KOPT-K1 (cell line): ENCODE results near the gene SFI1.
"Not testable (repeated sequence)": the region's sequence is repeated elsewhere in the genome, so short reads cannot be mapped to it uniquely, and the experiment has no call there.

Source experiments
- H3K27ac ChIP-seq: fragments of 200-600 bp; sonication (generic); 2 replicates; pipeline ENCODE4 v1.5.1; 2016; ENCODE audit warnings: antibody characterized with exemption, mild to moderate bottlenecking, low read depth, low read length; ENCODE audit not compliant: poor library complexity, severe bottlenecking
- H3K36me3 ChIP-seq: fragments of 200-600 bp; sonication (generic); 2 replicates; pipeline ENCODE4 v1.5.1; 2017; ENCODE audit warnings: antibody characterized with exemption, mild to moderate bottlenecking, low read length, moderate library complexity; ENCODE audit not compliant: insufficient read depth
- H3K9me3 ChIP-seq: fragments of 200-600 bp; sonication (generic); 2 replicates; pipeline ENCODE4 v1.5.1; 2017; ENCODE audit warnings: antibody characterized with exemption, low read length, mild to moderate bottlenecking; ENCODE audit not compliant: insufficient read depth, poor library complexity, severe bottlenecking

SFI1 gene

GRCh38 chr22:31504282-31504681, 7.9 kb downstream of the SFI1 start:
- H3K27ac ChIP-seq, result no peak overlapping the region

DNA sequence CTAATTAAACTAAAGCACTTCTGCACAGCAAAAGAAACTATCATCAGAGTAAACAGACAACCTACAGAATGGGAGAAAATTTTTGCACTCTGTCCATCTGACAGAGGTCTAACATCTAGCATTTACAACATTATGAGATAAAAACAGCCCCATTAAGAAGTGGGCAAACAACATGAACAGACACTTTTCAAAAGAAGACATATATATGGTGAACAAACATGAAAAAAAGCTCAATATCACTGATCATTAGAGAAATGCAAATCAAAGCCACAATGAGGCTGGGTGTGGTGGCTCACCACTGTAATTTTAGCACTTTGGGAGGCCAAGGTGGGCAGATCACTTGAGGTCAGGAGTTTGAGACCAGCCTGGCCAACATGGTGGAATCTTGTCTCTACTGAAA, 11.2 kb downstream of the SFI1 start:
- H3K27ac ChIP-seq, result not testable (repeated sequence)
- H3K9me3 ChIP-seq, result peaks cover 20% of the 10 kb centered on the region
- H3K36me3 ChIP-seq, result peaks cover 84% of the 10 kb centered on the region

More at GRCh38 chr22:31504282-31504681, 7.9 kb downstream of the SFI1 start:
- H3K9me3 ChIP-seq, result peaks cover 20% of the 10 kb centered on the region
- H3K36me3 ChIP-seq, result peaks cover 87% of the 10 kb centered on the region

GRCh38 chr22:31508536-31508935, 12.2 kb downstream of the SFI1 start:
- Histone ChIP-seq H3K36me3 (peaks cover 88% of the 10 kb centered on the region), H3K9me3 (peaks cover 20% of the 10 kb centered on the region), H3K27ac (no peak overlapping the region)

GRCh38 chr22:31509061-31509762, 12.9 kb downstream of the SFI1 start:
- Histone ChIP-seq H3K36me3 (peaks cover 92% of the 10 kb centered on the region), H3K27ac (no peak overlapping the region), H3K9me3 (peaks cover 20% of the 10 kb centered on the region)

DNA sequence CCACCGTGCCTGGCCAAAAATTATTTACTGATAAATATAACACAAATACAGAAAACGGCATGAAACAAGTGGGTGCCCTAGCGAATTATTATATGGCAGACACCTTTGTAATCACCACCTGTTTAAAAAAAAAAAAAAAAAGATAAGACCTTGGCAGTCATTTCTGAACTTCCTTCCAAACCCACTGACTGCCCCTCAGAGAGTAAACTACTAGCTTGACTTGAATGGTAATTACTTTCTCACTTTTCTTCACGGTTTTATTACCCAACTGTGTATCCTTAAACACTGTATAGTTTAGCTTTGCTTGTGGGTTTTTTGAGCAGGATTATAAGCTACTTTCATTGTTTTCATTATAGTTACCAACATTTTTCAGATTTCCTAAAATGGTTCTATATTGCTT, 23.7 kb downstream of the SFI1 start:
- H3K9me3 ChIP-seq, result no peaks in the 10 kb centered on the region
- no peak overlapping the region for H3K27ac ChIP-seq
- H3K36me3 ChIP-seq, result peaks cover 72% of the 10 kb centered on the region

DNA sequence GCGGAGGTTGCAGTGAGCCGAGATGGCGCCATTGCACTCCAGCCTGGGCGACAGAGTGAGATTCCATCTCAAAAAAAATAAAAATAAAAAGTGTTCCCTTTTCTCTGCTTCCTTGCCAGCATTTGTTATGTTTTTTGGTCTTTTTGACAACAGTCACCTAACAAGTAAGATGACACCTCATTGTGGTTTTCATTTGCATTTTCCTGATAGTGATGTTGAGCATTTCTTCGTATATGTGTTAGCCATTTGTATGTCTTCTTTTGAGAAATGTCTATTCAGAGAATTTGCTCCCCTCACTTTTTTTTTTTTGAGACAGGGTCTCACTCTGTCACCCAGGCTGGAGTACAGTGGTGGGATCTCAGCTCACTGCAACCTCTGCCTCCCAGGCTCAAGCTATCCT, 27.8 kb downstream of the SFI1 start:
- H3K27ac ChIP-seq, H3K9me3 ChIP-seq: not testable (repeated sequence)
- peaks cover 68% of the 10 kb centered on the region for H3K36me3 ChIP-seq

- Histone ChIP-seq H3K27ac (no peak overlapping the region), H3K36me3 (peaks cover 80% of the 10 kb centered on the region), H3K9me3 (no peaks in the 10 kb centered on the region)
Measured at GRCh38 chr22:31526270-31526669, 29.9 kb downstream of the SFI1 start.

GRCh38 chr22:31530823-31531195, 34.5 kb downstream of the SFI1 start:
- Histone ChIP-seq H3K9me3 (no peaks in the 10 kb centered on the region), H3K36me3 (peaks cover 78% of the 10 kb centered on the region), H3K27ac (no peak overlapping the region)

DNA sequence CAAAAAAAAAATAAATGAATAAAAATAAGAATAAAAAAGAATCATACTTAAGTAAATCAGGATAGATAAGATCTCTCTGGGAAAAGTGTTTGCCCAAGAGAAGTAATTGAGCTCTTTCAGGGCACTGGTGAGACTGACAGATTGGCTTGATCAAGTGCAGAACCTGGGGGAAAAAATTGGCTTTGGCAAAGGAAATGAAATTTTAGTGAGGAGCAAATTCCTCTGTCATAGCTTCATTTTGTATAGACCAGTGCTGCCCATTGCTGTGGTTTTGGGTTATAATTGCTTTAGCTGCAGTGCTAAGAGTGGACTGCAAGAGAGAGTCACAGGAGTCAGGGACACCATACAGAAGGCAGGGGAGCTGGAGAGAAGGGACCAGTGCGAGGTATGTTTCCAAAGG, 35.7 kb downstream of the SFI1 start:
- H3K36me3 ChIP-seq, result peaks cover 80% of the 10 kb centered on the region
- no peaks in the 10 kb centered on the region for H3K9me3 ChIP-seq
- no peak overlapping the region for H3K27ac ChIP-seq

- H3K9me3 ChIP-seq, result no peaks in the 10 kb centered on the region
- peaks cover 84% of the 10 kb centered on the region for H3K36me3 ChIP-seq
- H3K27ac ChIP-seq, result no peak overlapping the region
Measured at GRCh38 chr22:31533374-31533773, 37.0 kb downstream of the SFI1 start.

GRCh38 chr22:31537019-31537535, 40.7 kb downstream of the SFI1 start:
- Histone ChIP-seq H3K36me3 (peaks cover 81% of the 10 kb centered on the region), H3K9me3 (no peaks in the 10 kb centered on the region), H3K27ac (no peak overlapping the region)

DNA sequence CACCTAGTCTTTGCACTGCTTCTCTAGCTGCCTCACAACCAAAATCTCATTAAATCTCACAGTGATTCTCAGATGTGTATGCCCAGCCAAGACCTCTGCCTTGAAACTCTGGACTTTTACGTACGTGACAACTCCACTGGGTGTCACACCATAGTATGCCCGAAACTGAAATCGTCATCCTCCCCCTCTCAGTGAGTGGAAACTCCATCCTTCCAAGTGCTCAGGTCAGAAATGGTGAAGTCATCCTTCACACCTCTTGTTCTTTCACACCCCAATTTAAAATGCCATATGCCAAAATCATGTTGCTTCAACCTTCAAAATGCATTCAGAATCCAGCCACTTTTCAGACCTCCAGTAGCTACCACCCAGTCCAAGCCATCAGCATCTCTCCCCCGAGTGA, 42.5 kb downstream of the SFI1 start:
- Histone ChIP-seq H3K36me3 (peaks cover 72% of the 10 kb centered on the region), H3K9me3 (no peaks in the 10 kb centered on the region), H3K27ac (no peak overlapping the region)

DNA sequence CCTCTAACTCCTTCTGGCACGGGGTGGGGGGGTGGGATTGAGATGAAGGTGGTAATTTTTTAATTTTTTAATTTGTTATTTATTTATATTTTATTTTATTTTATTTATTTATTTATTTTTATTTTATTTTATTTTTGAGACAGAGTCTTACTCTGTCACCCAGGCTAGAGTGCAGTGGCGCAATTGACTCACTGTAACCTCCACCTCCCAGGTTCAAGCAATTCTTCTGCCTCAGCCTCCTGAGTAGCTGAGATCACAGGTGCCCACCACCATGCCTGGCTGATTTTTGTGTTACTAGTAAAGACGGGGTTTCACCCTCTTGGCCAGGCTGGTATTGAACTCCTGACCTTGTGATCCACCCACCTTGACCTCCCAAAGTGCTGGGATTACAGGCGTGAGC, 43.8 kb downstream of the SFI1 start:
- H3K27ac ChIP-seq, H3K9me3 ChIP-seq: not testable (repeated sequence)
- peaks cover 69% of the 10 kb centered on the region for H3K36me3 ChIP-seq

DNA sequence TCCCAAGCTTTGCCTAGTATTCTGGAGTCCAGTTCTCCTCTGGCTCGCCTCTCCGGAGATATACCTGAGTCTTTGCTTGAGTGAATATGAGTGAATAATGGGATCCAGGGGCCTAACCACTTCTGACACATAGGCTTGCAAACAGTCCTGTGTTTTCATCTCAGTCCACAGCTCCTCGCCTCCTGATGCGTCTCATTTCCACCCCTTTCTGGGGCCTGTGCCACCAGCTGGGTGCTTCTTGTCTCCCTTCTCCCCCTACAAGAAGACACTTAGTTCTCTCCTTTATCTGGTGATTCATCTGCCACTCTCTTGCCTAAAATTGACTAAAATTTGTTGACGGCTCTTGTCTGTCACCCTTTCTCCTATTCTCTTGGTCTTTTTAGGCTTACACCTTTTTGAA, 44.6 kb downstream of the SFI1 start:
- Histone ChIP-seq H3K9me3 (no peaks in the 10 kb centered on the region), H3K27ac (no peak overlapping the region), H3K36me3 (peaks cover 65% of the 10 kb centered on the region)

DNA sequence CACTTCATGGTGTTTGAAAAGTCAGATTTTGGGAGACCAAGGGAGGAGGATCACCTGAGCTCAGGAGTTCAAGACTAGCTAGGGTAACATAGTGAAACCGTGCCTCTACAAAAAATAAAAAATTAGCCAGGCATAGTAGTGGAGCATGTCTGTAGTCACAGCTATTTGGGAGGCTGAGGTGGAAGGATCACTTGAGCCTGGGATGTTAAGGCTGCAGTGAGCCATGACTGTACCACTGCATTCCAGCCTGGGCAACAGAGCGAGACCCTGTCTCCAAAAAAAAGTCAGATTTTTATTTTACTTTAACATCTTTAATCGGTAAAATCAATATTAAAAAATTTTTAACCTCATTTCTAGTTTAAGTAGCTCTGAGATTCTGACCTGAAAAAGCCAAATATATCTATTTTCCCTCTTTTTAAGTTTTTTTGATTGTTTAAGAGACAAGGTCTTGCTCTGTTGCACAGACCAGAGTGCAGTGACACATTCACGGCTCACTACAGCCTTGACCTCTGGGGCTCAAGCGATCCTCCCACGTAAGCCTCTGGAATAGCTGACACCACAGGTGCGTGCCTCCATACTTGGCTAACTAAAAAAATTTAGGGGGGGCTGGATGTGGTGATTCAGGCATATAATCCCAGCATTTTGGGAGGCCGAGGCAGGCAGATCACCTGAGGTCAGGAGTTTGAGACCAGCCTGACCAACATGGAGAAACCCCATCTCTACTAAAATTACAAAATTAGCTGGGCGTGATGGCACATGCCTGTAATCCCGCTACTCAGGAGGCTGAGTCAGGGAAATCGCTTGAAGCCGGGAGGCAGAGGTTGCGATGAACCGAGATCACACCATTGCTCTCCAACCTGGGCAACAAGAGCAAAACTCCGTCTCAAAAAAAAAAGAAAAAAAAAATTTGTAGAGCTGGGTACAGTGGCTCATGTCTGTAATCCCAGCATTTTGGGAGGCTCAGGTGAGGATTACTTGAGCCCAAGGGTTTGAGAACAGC, 48.4 kb downstream of the SFI1 start:
- H3K27ac ChIP-seq, result no peak overlapping the region

More for the DNA sequence above, 48.4 kb downstream of the SFI1 start:
- no peaks in the 10 kb centered on the region for H3K9me3 ChIP-seq
- peaks cover 67% of the 10 kb centered on the region for H3K36me3 ChIP-seq
